ENCODE results near the gene HYAL3. TPM values are rescaled to one million over a fixed set of nuclear protein-coding genes. Genes with fewer than 3 reads are reported as not detected.
A peak's percentile ranks its signal among the peaks of the same experiment; 100 is the strongest.

The HYAL3 gene
- total and polyA plus RNA-seq, 2 of the 13 experiments (the other 11 are each of a cell fraction or from before 2014, with no cell fraction given), result 5.5 to 10.4 TPM

- TF ChIP-seq SRSF9 (IDR thresholded peaks at IDR 0.05; ENCODE audit: borderline replicate concordance, insufficient read depth, low read depth, low read length, poor library complexity, severe bottlenecking) (no peak), ZNF326 (CRISPR knock-in tag; IDR thresholded peaks at IDR 0.05; ENCODE audit: borderline replicate concordance) (no peak), FOSL2 (CRISPR knock-in tag; IDR thresholded peaks at IDR 0.05) (peak; percentile 67), EHMT2 (IDR thresholded peaks at IDR 0.05; ENCODE audit: borderline replicate concordance, low read depth, low read length) (no peak), RBM22 (optimal IDR thresholded peaks at IDR 0.05; ENCODE audit: low read length) (no peak), ZNF674 (CRISPR knock-in tag; IDR thresholded peaks at IDR 0.05; ENCODE audit: low read depth) (no peak), ZNF138 (CRISPR knock-in tag; IDR thresholded peaks at IDR 0.05; ENCODE audit: low read depth) (no peak), CTCF (CRISPR knock-in tag; IDR thresholded peaks at IDR 0.05) (peak; percentile 67), ARID3A (IDR thresholded peaks at IDR 0.05; ENCODE audit: low read depth, low read length) (peak; percentile 96), RAD21 (CRISPR knock-in tag; IDR thresholded peaks at IDR 0.05) (peak; percentile 43; the same call in 1 of the 2 replicates), PHF8 (CRISPR knock-in tag; IDR thresholded peaks at IDR 0.05) (no peak), E2F5 (CRISPR knock-in tag; conservative IDR thresholded peaks at IDR 0.05) (no peak), ZBTB8A (CRISPR knock-in tag; IDR thresholded peaks at IDR 0.05; ENCODE audit: borderline replicate concordance, low read depth) (no peak), HNRNPK (IDR thresholded peaks at IDR 0.05; ENCODE audit: low read depth, low read length, poor library complexity, severe bottlenecking) (no peak), FOXC1 (CRISPR knock-in tag; IDR thresholded peaks at IDR 0.05; ENCODE audit: borderline replicate concordance) (no peak), IRX3 (CRISPR knock-in tag; IDR thresholded peaks at IDR 0.05; ENCODE audit: borderline replicate concordance, low read depth) (no peak), NCOA5 (CRISPR knock-in tag; IDR thresholded peaks at IDR 0.05) (no peak), ZNF253 (CRISPR knock-in tag; IDR thresholded peaks at IDR 0.05; ENCODE audit: borderline replicate concordance) (no peak), HMGA1 (CRISPR knock-in tag; conservative IDR thresholded peaks at IDR 0.05) (no peak), SP5 (CRISPR knock-in tag; IDR thresholded peaks at IDR 0.05; ENCODE audit: borderline replicate concordance, low read depth) (no peak), KLF16 (CRISPR knock-in tag; IDR thresholded peaks at IDR 0.05) (no peak)
Observed at GRCh38 chr3:50347187-50347813, 48.1 kb upstream of the HYAL3 start (continued).
